ENCODE data around the gene FBXO34.
A peak's percentile ranks its signal among the peaks of the same experiment; 100 is the strongest.

Gene FBXO34, protein sequence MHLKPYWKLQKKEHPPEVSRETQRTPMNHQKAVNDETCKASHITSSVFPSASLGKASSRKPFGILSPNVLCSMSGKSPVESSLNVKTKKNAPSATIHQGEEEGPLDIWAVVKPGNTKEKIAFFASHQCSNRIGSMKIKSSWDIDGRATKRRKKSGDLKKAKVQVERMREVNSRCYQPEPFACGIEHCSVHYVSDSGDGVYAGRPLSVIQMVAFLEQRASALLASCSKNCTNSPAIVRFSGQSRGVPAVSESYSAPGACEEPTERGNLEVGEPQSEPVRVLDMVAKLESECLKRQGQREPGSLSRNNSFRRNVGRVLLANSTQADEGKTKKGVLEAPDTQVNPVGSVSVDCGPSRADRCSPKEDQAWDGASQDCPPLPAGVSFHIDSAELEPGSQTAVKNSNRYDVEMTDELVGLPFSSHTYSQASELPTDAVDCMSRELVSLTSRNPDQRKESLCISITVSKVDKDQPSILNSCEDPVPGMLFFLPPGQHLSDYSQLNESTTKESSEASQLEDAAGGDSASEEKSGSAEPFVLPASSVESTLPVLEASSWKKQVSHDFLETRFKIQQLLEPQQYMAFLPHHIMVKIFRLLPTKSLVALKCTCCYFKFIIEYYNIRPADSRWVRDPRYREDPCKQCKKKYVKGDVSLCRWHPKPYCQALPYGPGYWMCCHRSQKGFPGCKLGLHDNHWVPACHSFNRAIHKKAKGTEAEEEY

DNA sequence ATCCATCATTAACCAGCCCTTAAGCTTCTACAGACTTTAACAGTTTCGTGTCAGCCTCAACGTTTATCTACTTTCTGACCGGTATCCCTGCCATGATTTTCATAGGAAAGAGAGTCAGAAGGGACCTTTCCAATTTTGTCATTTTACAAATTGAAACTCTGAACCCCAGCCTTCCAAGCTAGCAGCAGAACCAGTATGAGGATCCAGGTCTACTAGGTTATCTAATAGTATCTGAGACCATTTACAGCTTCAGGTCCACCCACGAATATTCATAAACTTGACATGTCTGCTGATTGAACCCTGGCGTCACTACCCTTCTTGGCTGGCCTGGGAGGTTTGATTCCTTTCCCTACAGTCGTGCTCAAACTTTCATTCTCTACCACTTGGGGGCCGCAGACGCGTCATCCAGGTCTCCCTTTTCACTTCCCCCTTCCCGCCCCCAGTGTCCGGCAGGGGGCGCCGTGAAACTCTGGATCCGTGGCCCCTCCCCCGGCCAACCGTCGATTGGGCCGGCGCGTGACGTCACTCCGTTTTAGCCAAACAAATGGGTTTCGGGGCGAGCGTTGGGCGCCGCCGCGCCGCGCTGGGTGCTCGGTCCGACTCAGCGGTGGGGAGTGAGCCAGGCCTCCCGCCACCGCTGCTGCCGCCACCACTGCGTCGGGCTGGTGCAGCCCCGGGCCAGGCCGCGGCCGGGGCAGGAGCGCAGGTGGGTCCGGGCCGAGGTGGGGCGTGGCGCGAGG is at the start of gene FBXO34:
FBXO34 (plus strand) TSS at position 590 of the 740 bp plus-strand sequence. CDS start 78,970 bp downstream, outside the sequence.
- peak; percentile 97 for DNase-seq (ENCODE audit: low spot score)

DNA sequence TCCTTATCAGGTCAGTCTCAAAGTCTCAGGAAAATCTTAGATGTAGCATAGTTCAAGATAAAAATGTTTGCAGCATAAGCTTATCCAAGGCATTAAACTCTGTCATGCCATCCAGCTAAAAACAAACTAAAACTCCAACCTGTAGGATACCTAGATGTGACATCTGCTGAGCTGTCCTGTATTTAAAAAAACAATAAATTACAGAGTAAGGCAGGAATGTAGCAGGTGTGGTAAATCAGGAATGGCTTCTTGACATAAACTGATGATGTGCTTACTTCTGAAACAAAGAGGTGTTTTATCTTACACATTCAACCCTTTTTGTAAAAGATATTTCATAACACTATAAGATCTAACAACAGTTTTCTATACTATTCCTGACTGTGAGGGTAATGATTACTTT is 49.3 kb upstream of the FBXO34 start:
- DNase-seq (ENCODE audit: low spot score): no peak

DNA sequence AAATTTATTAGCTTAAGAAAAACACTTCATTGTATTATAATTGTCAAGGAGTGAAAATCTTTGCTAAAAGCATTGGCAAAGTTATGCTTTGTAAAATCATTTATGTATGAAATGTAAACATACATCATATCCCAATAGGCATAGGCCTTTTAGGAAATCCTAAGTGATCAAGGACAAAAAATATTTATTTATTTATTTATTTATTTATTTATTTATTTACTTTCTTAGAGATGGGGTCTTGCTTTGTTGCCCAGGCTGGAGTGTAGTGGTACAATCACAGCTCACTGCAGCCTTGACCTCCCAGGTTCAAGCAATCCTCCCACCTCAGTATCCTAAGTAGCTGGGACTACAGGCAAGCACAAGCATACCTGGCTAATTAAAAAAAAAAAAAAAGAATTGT is 47.9 kb upstream of the FBXO34 start:
- DNase-seq (ENCODE audit: low spot score): no peak

- DNase-seq (ENCODE audit: low spot score): no peak
These were observed 43.0 kb upstream of the FBXO34 start for GRCh38 chr14:55228261-55228660.

GRCh38 chr14:55233591-55233990 is 37.6 kb upstream of the FBXO34 start:
- no peak for DNase-seq (ENCODE audit: low spot score)

DNA sequence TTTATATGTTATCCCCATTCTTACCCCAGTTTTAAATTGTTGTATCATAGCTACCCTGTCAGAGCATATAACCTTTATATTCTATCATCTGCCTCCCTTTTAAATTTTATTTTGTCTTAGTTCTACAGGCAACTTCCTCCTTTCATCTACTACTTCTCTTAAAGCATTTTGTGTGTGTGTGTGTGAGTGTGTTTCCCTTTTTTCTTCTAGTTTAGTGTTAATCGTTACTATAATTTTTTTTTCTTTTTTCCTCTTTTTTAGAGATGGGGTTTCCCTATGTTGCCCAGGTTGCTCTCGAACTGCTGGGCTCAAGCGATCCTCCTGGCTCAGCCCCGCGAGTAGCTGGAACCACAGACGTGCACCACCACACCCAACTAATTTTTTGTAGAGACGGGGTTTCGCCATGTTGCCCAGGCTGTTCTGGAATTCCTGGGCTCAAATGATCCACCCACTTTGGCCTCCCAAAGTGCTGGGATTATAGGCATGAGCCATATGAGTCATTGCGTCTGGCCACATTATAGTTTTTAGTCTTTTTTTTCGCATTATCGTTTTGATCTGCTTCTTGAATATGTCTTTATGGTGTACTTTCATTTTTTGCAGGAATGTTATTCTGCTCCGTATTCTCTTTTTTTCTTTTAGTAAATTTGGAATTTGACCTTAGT is 33.1 kb upstream of the FBXO34 start:
- DNase-seq (ENCODE audit: low spot score): no peak

DNA sequence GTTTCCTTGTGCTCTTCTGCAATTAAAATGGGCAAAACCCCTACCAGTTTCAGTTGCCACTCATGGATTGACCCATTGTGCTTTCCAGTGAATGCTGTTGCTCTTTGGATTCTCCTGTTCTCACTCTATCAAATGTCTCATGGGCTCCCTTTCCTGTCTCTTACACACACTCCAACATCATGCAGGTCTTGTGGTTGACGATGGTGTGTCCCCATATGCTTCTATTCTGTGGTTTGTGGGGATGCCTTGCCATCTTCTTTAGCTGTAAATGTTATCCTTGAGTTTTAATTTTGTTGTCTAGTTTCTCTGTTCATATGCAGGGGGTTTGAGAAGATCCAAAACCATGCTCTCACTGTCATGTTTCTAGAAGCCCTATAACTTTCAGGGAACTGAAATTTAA is 31.9 kb upstream of the FBXO34 start:
- DNase-seq (ENCODE audit: low spot score): no peak

DNA sequence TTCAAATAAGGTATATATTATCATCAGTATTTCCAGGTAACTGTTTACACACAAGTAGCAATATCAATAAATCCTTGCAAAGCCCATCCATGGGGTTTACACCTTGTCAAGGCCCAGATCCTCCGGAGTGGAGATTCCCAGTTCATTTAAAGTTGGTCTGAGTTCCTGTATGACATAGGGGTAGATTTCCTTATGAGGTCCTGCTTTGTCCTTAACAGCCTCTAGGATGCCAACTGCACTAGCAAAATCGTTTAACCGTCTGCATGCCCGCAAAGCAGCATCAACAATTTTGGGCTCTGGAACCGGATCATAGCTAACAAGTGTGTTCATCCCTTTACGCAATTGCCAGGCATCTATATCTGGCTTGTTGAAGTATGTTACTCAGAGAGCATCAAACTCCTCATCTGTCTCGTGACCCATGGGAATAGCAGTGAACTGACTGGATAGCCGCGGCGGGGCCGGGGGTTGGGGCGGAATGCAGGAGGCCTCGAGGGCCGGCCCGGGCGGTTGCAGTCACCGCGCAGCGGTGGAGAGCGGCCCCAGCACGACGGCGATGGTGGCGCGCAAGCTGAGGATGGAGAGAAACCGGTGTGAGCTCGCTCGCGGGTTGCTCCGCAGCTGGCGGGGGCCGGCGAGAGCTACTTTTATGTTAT is 30.6 kb upstream of the FBXO34 start:
- DNase-seq (ENCODE audit: low spot score): no peak

DNA sequence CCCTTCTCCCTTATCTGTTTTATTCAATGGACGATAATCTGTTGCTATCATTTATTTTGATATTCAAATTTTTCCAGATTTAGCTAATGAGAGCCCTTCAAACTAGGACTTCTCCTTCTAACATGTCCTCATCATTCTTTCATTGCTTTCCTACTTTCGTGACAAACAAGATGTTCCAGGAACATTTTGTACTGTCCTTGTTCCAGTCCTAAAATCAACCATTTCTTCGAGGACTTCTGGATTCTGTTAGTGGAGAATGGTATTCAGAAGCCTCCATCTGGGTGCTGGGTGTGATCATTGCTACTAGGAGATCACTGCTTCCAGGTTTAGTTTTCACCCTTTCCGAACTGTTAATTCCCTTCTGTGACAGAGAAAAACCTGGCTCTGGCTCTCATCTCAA is 29.5 kb upstream of the FBXO34 start:
- no peak for DNase-seq (ENCODE audit: low spot score)

DNA sequence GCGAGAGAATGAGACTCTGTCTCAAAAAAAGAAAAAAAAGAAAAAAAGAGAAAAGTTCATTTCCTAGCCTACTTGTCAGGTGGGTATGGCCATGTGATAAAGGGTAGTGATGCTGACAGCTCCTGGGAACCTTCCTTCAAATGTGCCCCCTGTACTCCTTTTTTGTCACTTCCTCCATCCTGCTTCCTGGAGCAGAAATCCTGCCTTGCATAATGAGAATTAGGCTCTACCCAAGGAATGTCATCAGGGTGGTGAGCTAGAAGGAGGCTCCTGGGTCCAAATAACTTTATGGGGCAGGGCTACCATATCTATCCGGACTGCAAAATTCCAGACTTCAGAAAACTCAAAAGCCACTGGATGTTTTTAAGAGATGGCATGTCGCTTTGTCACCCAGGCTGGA is 27.8 kb upstream of the FBXO34 start:
- DNase-seq (ENCODE audit: low spot score): no peak

DNA sequence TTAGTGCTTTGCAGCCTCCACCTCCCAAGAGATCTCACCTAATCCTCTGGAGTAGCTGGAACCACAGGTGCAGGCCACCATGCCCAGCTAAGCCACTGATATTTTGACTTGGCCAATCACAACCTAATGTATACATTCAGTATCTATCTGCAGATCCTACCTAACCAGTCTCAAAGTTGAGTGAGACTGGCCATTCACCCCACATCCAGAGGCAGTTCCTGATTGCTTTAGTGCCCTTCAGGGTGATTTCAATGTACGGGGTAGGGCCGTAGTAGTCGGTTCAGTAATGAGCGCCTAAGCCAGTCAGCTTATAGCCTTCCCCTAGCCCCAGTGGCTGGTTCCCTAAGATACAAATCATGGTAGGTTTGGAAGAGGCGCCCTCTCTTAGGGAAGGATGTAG is 27.4 kb upstream of the FBXO34 start:
- DNase-seq (ENCODE audit: low spot score): no peak

DNA sequence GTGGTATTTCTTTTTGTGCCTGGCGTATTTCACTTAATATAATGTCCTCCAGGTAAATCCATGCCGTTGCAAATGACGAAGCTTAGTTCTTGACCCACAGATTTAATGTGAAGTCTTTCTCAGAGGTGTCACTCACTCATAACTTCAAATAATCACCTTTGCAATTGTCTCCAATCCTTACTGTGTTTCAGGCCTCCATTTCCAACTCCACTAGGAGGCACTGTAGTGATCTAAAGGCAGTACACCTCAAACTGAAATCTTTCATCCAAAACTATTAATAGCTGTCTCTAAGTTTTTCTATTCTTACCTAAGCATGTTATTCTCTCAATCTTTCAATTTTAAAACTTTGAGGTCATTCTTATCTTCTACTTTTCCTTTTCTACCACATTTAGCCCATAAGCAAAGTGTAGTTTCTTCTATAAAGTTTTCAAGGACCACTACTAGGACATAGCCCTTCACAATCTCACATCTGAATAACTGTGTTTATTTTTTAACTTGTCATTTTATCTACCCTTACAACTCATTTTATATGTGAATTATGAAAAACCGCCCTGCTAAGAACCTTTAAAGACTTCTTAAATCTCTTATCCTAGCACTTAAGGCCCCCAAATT is 25.5 kb upstream of the FBXO34 start:
- peak; percentile 6 for DNase-seq (ENCODE audit: low spot score)

- no peak for DNase-seq (ENCODE audit: low spot score)
These were observed 22.8 kb upstream of the FBXO34 start for GRCh38 chr14:55248411-55248810.

- DNase-seq (ENCODE audit: low spot score): no peak
These were observed 21.8 kb upstream of the FBXO34 start for GRCh38 chr14:55249423-55249822.

GRCh38 chr14:55253276-55253675 is 17.9 kb upstream of the FBXO34 start:
- DNase-seq (ENCODE audit: low spot score): no peak

DNA sequence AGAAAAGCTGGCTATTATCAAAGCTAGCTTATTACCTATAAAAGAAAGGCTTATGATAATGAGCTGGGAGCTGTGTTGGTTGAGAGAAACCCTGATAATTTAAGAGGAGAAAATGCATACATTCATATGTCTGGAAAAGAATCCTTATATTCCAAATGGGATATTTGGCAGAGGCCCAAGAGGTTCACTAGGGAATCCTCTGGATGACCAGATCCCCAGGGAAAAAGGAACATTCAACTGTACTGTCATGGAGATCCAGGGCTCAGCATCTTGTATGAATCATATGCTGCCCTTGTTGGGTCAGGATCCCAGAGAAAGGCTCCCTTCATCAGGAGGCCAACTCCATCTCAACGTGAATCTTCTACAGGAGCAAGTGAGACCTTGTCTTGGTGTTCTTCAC is 16.6 kb upstream of the FBXO34 start:
- DNase-seq (ENCODE audit: low spot score): no peak

DNA sequence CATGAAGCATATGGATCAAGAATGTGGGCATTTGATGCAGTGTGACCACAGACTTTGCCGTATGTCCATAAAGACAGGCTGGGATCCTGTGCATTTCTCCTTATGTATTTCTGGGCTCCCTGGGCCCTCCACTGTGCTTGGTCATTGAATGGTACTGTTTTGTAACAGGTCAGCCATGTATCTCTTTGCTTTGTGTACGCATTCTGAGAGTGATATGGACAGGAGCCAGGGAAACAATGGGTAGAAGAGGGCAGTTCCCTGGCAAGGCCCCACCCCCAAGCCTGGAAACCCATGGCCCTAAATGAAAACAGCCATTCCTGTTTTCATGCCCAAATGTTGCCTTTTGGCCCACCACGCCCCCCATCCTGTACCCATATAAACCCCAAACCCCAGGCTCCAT is 15.2 kb upstream of the FBXO34 start:
- DNase-seq (ENCODE audit: low spot score): no peak

DNA sequence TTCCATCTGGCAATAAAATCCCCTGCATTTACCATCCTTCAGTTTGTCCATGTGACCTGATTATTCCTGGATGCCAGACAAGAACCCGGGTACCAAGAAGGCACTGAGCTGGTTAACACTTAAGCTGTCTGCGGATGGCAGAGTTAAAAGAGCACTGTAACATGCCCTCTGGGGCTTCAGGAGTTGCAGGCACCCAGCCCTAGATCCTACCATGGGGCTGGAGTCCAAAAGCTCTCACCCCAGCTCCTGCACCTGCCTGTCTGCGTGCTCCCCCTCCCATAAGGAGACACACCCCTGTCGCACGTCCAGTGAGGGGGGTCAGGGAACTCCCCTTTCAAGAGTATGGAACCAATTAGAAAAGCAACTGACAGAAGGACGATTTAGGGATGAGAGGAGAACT is 14.6 kb upstream of the FBXO34 start:
- DNase-seq (ENCODE audit: low spot score): no peak

- DNase-seq (ENCODE audit: low spot score): no peak
These were observed 6.0 kb upstream of the FBXO34 start for GRCh38 chr14:55265197-55265596.

DNA sequence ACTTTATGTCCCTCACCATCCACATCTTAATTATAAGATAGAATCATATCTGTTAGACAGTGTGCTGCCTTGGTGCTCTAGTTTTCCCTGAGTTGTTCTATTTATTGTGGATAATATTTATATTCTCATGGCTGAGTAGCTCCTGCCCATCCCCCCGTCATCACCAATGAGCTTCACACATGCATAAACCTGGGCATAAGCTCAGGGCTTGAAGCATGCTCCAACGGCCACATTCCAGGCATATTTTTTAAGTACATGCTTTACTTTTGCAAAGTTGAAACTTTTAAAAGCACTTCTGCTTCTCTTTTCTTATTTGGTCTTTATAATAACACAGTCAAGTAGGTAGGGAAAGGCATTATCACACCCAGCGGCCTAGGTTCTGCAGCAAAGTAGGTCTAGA is 3.4 kb upstream of the FBXO34 start:
- DNase-seq (ENCODE audit: low spot score): no peak

DNA sequence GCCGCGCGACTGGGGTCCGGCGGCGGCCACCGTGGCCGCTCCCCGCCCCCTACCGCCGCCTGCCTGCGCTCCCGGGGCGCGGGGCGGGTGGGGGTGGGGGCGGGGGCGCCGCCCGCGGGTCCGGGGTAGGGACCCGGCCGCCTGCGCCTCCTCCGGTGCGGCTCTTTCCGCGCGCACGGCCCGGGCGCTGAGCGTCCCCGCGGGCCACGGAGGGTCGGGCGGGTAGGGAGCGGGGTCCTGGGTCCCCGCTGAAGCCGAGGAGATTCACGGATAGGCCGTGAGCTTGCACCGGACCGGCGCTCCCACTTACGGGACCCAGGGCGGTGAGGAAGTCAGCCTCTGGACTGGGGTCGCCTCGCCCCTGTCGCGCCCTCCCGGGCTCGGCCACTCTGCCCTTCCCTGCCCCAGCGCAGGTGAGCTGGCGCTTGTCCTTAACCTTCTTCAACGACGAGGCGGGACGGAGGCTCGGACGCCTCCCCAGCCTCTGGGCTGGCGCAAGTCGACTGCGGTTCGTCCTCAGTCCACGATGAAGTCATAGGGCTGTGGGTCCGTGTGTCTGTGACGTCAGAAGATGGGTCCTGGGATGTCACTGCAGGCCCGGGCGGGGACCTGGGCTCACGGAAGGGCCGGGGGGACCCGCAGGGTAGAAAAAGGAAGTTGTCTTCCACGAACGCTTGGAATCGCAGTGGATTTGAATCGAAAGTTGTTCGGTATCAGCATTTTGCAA is 514 bp downstream of the FBXO34 start:
- peak; percentile 53 for DNase-seq (ENCODE audit: low spot score)
